ENCODE measurements around the gene ARVCF.

The ARVCF gene

DNA sequence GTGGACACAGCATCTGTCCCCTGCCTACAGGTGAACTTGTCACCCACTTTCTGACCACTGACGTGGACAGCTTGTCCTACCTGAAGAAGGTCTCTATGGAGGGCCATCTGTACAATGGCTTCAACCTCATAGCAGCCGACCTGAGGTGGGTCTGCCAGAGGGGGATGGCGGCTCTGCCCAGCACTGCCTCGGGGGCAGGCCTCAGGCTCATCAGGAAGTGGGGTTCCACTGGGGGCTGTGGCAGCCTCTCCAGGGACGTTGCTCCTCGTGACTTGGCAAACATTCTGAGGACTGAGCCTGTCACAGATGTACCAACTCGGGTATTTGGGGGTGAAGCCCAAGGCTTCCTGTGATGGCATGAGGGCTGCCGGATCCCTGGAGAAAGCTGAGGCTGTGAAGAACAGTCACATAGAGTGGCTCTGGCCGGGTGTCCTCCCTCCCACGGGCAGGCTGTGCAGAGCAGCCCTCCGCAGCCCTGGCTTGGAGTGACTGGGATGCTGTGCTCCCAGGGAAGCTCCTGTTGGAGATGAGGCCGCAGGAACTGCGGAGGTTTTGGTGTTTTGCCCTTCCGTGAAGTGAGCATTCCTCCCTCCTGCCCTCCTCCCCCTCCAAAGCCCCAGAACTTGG lies 36.9 kb upstream of the ARVCF start:
- no peak for FAIRE-seq

DNA sequence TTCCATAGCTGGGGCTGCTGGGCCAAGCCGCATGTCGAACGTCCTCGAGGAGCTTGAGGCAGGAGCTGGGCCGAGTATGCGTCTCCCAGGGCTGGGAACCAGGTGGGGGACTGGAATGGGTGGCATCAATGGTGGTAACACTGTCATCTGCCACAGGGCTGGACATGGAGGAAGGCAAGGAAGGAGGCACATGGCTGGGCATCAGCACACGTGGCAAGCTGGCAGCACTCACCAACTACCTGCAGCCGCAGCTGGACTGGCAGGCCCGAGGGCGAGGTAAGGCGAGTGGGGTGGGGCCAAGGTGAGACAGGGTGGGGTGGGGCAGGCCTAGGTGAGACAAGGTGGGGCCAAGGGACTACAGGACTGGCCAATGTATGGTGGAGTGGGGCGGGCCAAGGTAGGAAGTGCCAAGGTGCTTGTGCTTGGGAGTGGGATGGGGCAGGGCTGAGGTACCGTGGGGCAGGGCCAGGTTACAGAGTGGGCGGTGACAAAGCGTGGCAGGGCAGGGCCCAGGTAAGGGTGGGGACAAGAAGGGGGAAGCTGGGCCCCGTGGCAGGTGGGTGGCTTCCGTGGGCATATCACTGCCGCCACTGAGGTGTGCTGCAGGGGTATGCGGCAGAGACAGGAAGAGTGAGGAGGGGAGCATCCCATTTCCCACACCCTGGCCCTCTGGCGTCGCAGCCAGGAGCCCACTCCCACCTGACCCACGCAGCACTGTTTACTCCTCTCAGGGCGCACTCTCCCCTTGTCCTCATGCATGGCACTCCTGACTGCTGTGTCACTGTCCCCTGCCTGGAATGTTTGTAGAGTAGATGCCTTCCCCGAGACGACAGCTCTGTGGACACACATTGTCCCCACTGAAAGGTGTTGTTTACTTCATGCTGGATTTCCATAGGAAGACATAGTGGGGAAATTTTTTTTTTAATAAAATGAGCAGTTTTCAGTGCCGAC lies 36.0 kb upstream of the ARVCF start:
- FAIRE-seq = no peak

DNA sequence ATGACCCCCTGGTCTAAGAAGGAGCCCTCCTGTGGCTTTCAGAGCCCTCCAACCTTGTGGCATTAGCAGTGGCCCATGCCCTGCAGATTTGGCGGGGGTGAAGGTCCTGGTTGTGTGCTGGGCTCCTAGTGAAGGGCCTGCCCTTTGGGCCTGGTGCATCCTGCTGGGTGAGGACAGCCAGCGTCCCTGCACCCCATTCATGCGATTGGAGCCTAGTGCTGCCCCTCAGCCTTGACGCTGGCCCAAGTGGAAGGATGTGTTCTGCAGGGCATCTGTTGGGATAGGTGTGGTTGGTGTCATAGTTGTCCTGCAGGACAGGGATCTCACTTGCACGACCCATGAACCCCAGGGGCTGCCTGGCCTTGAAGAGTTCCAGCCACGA lies 35.3 kb upstream of the ARVCF start:
- no peak for FAIRE-seq

DNA sequence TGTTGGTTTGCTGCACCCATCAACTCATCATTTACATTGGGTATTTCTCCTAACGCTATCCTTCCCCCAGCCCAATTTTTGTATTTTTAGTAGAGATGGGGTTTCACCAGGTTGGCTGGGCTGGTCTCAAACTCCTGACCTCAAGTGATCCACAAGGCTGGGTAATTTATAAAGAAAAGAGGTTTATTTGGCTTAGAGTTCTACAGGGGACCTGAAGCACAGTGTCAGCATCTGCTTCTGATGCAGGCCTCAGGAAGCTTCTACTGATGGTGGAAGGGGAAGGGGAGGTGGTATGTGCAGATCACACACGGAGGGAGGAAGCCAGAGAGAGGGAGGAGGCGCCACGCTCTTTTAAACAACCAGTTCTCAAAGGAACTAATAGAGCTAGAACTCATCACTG lies 30.1 kb upstream of the ARVCF start:
- no peak for FAIRE-seq

DNA sequence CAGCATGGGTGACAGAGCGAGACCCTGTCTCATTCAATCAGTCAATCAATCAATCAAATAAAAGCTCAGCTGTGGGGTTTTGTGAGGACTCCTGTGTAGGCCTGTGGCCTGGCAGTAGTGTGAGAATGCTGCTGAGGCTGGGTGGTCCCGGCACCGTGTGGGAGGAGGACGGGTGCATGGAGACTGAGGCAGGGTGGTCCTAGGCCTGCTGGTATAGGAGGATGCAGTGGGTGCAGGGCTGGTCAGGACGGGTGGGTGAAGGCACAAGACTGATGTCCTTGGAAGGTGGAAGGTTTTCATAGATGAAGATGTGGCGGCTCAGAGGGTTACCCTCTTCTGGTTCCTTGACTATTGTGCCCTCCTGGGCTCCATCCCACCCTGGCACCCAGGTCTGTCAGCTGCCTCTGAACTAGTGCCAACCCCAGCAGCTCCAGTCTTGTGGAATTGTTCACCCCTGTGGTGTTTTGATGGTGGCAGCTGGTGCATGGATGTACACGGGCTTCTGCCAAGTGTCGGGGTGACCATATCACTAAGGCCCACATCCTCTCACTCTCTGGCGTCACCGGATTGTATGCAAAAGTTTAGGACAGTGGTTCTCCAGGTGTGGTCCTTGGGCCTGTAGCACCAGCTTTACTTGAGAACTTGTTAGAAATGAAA lies 28.0 kb upstream of the ARVCF start:
- FAIRE-seq = no peak

DNA sequence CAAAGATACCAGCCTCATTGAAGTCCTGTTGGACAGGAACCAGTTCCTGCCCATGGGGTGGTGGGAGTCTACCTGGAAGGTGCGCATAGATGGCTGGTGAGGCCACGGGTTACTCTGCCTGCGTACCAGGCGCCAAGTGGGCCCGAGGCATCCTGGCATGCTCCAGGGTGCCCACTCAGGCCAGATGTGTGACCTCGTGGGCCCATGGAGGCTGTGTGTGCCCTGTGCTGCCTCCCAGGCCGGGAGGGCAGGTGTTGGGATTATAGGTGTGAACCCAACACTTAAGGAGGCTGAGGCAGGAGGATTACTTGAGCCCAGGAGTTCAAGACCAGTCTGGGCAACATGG lies 27.3 kb upstream of the ARVCF start:
- FAIRE-seq = no peak

DNA sequence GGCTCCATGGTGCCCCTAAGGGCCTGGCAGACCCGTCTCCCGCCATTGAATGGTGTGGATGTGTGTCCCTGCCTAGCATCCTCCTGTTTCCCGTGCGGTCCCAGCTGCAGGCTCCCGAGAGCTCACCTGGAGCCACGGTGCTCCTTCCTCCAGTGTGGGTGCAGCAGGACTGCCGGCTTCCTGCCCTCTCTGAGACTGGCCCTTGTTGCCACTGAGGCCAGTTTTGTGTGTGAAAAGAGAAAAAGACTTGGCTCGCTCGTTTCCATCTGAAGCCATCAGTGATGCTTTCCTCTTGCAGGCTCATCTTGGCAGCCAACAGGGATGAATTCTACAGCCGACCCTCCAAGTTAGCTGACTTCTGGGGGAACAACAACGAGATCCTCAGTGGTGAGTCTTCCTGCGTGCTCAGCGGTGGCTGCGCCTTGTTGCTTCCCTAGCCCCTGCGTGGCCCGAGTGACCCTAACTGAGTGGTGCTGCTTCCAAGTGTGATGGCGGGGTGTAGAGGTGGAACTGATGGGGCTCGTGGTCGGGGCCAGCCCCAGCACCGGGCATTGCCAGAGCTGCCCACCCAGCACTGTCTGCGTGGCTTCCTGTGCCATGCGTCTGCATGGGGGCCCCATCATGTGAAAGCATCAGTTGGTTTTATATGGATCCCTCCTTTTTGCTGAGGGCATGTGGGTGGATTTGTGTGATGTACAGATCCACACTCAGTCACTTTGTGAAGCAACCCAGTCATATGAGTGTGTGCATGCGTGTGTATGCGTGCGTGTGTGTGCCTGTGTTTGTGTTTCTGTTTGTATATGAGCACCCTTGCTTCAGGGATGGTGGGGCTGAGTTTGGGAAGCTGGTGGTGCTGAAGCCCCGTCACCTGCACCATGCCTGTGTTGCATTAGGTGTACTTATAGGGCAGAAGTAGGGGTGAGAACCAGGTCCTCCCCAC lies 26.7 kb upstream of the ARVCF start:
- no peak for FAIRE-seq

DNA sequence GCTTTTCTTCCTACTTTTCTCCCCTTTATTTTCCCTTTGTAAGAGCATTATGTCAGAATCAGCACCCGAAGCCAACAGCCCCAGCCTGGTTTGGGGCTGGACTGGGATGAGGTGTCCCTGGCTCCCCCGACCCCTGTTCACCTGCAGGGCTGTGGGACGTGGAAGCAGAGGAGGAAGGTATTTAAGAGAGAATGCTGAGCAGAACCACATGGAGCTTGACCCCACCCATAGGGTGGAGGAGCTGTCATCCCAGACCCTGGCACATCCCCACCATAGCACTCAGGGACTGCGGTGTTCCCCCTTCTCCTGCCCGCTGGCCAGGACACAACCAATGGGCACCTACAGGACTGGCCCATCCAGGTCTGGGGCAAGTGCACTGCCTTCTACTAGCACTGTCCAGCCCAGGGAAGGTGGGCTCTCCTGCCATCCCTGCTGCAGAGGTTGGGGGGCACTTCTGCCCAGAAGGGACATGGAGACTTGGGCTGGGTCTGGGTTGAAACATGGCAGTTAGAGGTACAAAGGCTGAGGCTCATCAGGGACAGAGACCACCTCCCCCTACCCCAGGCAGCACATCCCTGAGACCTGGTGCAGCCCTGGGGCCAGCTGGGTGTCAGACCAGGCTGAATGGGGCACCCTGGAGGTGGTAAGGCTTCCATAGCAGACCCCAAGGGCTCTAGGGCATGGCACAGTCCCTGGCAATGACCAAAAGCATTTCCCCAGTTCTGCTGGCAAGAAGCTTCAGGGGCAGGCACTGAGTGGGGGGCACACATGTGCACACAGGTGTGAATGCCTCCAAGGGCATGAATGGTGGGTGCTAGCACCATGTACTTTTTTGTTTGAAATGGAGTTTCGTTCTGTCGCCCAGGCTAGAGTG lies 23.9 kb upstream of the ARVCF start:
- FAIRE-seq = no peak

DNA sequence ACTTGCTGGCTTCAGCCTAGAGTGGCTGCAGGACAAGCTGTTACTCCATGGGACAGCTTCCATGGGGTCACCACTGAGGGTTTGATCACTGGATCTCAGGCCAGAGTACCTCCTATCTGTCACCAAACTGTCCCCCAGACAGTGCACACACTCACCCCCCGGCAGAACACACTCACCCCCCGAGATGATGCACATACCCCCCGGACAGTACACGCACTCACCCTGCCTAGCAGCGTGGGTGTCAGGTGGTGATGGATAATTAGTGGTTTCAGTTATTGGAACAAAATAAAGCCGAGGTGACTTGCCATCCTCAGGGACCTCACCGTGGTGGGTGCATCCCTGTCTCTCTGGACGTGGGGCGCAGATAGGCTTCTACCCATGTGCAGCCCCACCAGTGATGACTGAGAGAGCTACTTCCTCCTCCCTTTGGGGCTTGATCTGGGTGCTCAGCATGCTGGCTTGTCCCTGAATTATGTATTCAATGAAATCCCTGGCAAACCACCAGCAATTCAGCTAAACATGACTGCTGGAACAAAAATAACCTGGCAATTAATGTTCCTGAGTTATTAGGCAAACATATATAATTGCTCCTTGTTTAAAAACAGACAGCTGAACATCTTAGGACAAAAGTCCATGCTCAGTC lies 23.2 kb upstream of the ARVCF start:
- FAIRE-seq = no peak

DNA sequence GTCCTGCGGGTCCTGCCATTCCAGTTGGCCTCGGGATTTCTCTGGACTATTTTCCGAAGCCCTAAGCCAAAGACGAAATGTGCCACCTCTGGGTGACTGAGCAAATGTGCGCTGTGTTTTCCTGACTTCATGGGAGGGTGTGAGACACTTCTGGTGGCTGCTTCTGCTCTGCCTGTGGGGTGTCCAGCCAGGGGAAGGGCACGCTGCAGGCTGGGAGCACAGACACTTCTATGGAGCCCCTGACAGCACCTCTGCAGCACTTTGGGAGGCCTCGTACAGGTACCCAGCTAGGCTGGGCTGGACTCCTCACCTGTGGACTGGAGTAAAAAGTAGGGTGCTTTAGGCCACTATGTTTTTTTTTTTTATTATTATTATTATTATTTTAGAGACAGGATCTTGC lies 22.0 kb upstream of the ARVCF start:
- FAIRE-seq = no peak

DNA sequence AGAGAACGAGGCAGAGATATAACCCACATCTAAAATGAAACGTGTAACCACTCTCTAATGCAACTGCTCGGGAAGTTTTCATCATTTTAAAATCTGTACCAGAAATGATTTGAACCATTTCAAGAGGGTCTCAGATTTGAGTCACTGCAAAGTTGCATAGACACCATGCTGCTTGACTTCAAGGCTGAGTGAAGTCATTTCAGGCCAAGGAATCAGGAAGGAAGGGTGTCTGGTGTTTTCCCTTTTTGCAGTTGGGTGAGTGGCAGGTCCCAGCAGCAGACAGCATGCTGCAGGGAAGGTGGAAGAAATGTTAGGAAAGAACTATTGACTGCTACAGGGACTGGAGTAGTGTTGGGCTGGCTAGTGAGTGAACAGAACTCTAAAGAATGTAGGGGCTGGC lies 20.8 kb upstream of the ARVCF start:
- no peak for FAIRE-seq

DNA sequence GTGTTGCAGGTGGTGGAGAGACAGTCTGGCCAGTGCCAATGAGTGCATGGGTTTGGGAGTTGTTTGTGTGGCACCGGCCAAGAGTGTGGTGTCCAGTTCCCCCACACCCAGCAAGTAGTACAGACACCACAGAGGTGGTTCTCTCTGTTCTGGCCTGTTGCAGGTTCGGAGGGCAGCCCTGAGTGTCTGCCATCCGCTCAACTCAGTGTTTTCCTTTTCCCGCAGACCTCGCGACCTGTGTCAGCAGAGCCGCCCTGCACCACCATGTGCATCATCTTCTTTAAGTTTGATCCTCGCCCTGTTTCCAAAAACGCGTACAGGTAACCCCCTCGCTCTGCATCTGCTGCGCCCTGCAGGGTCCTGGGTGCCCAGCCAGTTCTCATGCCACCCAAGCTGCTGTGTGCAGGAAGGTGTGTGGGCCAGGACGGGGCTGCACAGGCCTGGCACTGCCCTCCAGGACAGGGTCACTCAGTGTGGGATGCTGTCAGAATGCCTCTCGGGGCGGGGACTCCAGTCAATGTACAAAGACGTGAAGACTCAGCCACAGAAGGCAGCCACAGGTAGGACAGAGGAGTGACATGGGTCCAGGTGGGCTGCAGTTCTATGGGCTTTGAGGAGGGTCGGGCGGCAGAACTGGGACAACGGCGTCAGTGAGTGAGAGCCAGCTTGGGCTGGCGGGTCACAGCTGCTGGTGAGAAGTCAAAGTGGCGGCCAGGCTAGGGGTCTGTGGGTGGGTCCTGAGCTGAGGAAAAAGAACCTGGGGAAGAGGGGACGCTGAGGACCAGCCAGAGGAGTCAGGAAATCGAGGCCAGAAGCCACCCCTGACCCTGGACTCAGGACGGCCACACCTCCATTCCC lies 20.1 kb upstream of the ARVCF start:
- FAIRE-seq = no peak

DNA sequence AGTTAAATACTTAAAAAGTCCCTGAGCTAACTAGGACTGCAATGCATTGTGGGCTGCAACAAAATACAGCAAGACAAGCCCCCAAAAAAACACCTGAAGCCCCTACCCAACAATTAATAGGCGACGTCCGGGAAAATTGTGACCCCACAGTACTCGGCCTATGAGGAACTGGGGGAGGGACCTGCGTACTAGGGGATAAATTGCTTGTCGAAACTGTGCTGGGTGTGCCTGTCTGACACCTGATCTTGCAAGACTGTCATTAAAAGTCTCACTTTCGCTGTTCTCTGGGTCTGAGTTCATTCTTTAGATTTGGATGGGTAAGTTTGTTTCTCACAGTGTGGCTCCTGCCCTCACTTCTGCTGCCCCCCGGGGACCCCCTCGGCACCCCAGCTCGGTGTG lies 19.5 kb upstream of the ARVCF start:
- no peak for FAIRE-seq

DNA sequence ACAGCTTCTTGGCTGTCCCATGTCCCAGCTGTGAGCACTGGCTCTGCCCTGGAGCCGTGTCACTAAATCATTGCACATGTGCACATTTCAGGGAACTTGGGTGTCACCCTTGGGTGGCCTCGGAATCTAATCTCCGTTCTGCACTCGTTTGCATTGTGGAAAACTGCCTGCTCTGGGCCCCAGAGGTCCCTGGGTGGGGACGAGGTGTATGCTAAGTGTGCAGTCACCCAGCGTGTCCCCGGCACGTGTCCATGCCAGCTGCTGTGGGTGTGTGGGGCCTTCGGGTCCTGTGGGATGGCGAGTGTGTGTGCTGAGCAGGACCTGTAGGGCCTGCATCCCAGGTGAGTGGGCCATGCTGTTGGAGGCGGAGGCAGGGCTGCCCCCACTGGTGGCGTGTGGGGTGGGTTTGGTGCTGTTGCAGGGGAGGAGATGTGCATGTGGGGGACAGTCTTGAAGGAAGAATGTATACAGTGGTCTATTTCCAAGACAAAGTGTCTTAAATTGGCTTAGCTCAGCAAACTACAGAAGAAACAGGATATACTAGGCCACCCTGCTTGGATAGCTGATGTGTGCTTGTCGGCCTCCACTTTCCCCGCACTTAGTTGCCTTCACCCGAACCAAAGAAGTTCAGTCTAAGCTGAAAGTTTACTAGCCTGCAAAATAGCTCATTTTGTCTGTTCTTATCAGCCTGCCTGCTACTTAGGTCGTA lies 18.9 kb upstream of the ARVCF start:
- FAIRE-seq = no peak

DNA sequence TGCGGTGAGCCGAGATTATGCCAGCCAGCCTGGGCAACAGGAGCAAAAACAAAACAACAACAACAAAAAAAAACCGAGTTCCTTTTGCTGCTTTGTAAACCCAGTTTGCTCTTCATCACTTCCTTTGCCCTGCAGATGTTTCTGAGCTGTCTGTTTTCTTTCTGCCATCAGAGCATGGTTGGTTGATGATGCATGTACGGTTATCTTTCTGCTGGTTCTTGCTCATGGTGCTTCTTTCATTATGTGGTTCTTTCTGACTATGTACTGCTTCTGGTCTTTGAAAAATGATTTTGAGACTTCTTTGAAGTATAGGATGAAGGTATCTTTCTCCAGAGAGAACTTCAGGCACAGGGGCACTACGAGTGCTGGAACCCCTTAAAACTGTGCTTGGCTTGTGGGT lies 17.5 kb upstream of the ARVCF start:
- FAIRE-seq = no peak

DNA sequence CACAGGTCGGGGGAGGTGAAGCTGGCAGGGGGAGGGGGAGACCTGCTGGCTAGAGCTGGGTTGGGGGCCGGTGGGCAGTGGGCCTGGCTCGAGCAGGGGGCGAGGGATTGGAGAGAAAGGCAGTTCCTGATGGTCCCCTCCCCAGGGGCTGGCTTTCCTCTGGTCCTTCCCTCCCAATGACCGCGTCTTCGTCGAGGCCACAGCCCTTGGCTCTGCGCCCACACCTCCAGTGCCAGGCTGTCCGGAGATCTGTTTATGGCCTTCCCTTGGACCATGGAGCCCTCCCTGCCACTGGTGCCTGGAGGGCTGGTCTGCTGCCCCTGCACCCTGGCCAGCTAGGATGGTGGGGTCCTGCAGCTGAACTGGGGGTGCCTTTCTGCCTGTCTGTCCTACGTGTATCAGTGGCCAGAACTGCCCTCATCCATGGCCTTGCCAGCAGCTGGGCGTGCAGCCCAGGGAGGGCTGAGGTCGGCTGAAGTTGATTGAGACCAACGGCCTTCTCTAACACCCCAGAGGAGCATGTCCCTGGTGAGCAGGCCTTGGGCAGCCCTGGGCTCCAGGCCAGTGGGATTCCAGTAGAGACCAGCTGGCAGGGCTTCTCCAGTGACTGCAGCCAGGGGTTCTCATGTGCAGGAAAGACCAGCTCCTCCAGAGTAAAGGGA lies 16.6 kb upstream of the ARVCF start:
- FAIRE-seq = no peak

DNA sequence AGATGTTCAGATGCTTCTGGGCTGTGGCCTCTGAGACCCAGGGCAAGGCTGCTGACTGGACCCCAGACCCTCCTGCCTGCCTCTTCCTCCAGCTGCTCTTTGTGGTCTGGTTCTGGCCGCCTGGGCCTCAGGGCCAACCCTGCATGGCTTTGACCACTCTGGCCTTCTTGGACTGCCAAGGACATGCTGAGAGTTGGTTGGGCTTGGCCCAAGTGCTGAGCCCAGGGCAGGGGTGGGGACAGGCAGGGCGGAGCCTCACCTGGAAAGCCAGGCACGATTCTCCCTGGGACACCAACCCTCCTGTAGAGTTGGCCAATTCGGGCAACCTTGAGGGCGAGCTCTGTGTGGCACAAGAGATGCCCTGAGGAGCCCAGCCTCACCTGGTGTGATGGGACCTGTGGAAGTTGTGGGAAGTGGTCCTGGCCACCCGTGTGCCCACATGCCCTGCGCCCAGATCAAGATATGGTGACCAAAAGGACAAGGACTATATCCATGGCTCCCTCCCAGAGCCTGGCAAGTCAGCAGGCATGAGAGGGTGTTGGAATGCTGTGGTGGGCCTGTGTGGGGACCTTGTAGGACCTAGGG lies 15.9 kb upstream of the ARVCF start:
- no peak for FAIRE-seq

DNA sequence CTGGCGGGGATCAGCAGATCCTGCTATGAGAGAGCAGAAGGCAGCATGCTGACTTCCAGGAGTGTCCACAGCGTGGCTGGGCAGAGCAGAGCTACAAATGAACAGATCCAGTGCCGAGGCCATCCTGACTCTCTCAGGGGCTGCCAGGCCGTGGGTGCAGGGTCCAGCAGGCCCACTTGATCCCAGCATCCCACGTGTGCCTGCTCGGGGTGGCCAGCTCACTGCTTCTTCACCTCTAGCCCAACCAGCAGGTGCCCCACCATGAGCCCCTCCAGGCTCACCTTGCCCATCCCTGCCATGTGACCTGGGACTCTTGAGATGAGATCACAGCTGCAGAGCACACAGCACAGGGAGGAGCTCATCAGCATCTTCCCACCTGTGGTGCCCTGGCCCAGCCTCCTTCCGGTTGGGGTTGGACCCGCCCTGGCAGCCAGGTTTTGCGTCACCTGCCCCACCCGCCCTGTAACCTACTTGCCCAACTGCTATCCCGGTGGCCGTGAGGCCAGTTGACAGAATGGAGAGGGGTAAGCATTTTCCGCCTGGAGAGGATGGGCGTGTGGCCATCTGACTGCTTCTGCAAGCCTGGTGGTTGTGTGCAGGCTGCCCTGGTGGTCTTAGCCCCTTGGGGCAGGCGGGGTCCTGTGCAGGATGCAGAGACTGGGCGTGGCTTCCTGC lies 15.2 kb upstream of the ARVCF start:
- no peak for FAIRE-seq
